DMS53 treated with DMSO at 0.1 percent for 48 hours (cell line): Measurements from ENCODE around the gene ADCY2.

Experiments
- DNase-seq: peaks from one replicate; lab custom pipeline; 2025; ENCODE audit not compliant: unreplicated experiment; lab: John Stamatoyannopoulos, UW

Gene ADCY2

GRCh38 chr5:7586480-7586879 is 190.5 kb downstream of the ADCY2 start:
- no peak for DNase-seq

- no peak for DNase-seq
These were observed 193.9 kb downstream of the ADCY2 start for GRCh38 chr5:7589800-7590199.

- peak; percentile 1 for DNase-seq
These were observed 197.0 kb downstream of the ADCY2 start for GRCh38 chr5:7592910-7593309.

- DNase-seq, result no peak
These were observed 201.2 kb downstream of the ADCY2 start for GRCh38 chr5:7597059-7597642.

- DNase-seq, result no peak
These were observed 211.0 kb downstream of the ADCY2 start for GRCh38 chr5:7606840-7607465.

- DNase-seq, result no peak
These were observed 212.8 kb downstream of the ADCY2 start for GRCh38 chr5:7608772-7609171.

- DNase-seq, result no peak
These were observed 213.8 kb downstream of the ADCY2 start for GRCh38 chr5:7609726-7610125.

GRCh38 chr5:7610531-7611177 is 214.7 kb downstream of the ADCY2 start:
- DNase-seq, result no peak

- no peak for DNase-seq
These were observed 215.6 kb downstream of the ADCY2 start for GRCh38 chr5:7611518-7611917.

GRCh38 chr5:7615566-7616061 is 219.7 kb downstream of the ADCY2 start:
- DNase-seq, result no peak

GRCh38 chr5:7616897-7617296 is 221.0 kb downstream of the ADCY2 start:
- DNase-seq, result no peak

- no peak for DNase-seq
These were observed 226.6 kb downstream of the ADCY2 start for GRCh38 chr5:7622498-7622897.

- DNase-seq, result no peak
These were observed 229.8 kb downstream of the ADCY2 start for GRCh38 chr5:7625740-7626139.

GRCh38 chr5:7628248-7628647 is 232.3 kb downstream of the ADCY2 start:
- no peak for DNase-seq

- DNase-seq, result no peak
These were observed 232.9 kb downstream of the ADCY2 start for GRCh38 chr5:7628820-7629219.

- no peak for DNase-seq
These were observed 233.6 kb downstream of the ADCY2 start for GRCh38 chr5:7629561-7629960.

- DNase-seq, result no peak
These were observed 238.9 kb downstream of the ADCY2 start for GRCh38 chr5:7634837-7635236.

- DNase-seq, result no peak
These were observed 242.5 kb downstream of the ADCY2 start for GRCh38 chr5:7638456-7638855.

GRCh38 chr5:7642029-7642428 is 246.1 kb downstream of the ADCY2 start:
- DNase-seq, result no peak

GRCh38 chr5:7644723-7645122 is 248.8 kb downstream of the ADCY2 start:
- no peak for DNase-seq

GRCh38 chr5:7650755-7651154 is 254.8 kb downstream of the ADCY2 start:
- DNase-seq, result no peak

GRCh38 chr5:7653046-7653445 is 257.1 kb downstream of the ADCY2 start:
- DNase-seq, result no peak
